Hematopoietic multipotent progenitor cell treated with erythropoietin and hydrocortisone succinate and interleukin-3 and kit ligand, for 15 days (in vitro differentiated cells): Measurements from ENCODE around the gene ARMH1.
"Not testable (repeated sequence)": the region's sequence is repeated elsewhere in the genome, so short reads cannot be mapped to it uniquely, and the experiment has no call there.

Source experiments
- DNase-seq: peaks from one replicate; pipeline ENCODE4 v3.0.0-alpha.2; 2015; ENCODE audit warnings: low spot score

Gene ARMH1

DNA sequence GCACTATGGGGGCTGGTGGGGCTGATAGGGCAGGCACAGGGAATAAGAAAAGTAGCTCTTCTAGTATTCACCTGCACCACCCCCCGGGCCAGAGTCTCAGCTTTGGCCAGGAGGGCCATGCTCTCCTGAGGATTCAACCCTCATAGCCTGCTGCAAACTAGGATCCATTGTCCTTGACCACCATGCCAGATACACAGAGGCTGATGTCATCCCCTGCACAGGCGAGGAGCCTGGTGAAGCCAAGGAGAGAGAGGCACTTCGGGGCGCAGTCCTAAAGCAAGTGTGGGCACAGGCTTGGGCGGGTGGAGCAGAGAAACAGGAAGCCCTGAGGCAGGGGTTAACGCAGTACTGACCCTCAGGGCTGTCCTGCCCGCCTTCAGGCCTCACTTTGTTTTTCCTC, 29.7 kb upstream of the ARMH1 start:
- DNase-seq, result no peak

- DNase-seq, result no peak
Observed at GRCh38 chr1:44645476-44646244, 28.9 kb upstream of the ARMH1 start.

GRCh38 chr1:44646261-44647110, 28.0 kb upstream of the ARMH1 start:
- DNase-seq, result no peak

DNA sequence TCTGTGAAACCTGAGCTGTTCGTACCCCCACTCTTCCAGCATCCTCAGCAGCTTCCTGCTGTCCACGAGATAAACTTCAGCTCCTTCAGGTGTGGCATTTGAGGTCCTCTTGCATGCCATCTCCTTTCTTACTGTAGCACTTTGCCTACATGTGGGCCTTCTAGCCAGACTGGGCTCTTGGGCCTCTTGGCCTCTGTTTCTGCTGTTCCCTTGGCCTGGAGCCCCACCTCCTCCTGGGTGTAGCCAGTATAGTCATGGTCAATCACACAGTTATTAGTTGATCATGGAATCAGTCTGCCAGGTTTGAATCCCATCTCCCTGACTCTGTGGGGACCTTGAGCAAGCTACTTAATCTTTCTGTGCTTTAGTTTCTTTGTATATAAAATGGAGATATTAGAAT, 26.6 kb upstream of the ARMH1 start:
- no peak for DNase-seq

DNA sequence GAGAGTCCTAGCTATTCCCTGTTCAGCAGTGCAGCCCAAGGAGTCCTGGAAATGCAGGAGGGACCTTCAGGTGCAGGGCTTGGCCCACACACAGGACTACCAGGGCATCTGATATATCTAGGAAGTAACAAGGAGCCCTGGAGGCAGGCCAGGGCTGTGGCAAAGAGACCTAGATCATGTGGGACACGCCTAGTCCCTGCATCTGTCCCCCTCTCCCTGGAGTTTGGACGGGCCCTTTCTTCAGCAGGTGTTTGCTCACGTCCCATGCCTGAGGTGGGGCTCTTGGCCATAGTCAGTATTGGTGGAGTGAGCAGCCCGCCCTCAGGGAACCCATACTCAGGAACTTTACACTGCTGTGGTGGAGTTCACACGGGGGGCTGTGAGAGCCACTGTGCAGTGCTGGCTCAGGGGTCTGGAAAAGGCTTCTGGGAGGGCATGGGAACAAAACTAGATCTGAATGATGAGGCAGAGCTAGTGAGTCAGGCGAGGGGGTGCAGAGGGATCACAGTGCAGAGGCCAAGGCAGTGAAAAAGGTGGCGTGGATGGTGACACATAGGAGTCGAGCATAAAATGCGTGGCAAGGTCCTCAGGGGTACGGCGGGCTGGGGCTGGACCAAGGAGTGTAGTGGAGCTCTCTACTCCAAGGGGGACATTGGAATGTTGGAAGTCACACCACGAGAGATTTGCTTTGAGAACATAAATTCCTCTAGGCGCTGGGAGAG, 25.8 kb upstream of the ARMH1 start:
- no peak for DNase-seq

DNA sequence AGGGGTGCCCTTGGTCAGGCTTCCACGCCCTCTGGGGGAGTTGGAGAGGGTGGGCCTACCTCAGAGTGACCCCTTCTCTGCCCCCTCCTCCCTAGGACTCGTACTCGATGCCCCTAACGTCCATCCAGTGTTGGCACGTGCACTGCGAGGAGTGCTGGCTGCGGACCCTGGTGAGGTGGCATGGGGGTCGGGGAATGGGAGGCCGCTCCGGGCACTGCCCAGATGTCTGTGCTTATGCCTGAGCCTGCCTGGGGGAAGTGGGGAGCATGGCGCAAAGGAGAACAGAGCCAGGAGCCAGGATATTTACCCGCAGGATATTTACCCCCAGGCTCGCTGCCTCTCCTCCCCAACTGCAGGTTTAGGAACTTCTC, 24.7 kb upstream of the ARMH1 start:
- no peak for DNase-seq

DNA sequence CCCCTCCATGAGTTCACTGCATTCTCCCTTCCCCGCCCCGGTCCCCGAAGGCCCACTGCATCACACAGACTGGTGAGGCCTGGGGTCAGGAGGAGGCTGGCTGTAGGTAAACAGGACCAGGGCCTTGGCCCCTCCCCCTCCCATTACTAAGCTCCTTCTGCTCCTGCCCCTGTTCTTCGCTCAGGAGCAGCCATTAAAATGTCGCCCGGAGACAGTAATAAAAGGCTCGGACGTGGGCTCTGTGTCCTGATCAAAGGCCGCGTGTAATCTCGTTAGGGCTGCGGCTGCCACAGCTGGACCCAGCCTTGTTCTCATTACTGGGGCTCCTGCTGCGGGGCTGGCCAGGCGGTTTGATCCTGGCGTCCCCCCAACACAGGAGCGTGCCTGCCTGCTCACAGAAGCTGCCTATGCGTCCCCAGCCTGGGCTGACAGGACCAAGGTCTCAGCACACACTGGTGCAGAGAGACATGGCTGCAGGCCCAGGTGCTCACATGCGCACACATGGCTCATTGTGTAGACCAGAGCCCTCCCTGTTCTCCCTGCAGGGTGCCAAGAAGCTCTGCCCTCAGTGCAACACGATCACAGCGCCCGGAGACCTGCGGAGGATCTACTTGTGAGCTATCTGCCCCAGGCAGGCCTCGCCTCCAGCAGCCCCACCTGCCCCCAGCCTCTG, 24.2 kb upstream of the ARMH1 start:
- DNase-seq, result no peak

DNA sequence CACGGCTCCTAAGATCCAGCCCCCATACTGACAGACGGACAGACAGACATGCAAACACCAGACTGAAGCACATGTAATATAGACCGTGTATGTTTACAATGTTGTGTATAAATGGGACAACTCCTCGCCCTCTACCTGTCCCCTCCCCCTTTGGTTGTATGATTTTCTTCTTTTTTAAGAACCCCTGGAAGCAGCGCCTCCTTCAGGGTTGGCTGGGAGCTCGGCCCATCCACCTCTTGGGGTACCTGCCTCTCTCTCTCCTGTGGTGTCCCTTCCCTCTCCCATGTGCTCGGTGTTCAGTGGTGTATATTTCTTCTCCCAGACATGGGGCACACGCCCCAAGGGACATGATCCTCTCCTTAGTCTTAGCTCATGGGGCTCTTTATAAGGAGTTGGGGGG, 23.4 kb upstream of the ARMH1 start:
- no peak for DNase-seq

GRCh38 chr1:44652445-44653106, 21.9 kb upstream of the ARMH1 start:
- peak; percentile 86 for DNase-seq

DNA sequence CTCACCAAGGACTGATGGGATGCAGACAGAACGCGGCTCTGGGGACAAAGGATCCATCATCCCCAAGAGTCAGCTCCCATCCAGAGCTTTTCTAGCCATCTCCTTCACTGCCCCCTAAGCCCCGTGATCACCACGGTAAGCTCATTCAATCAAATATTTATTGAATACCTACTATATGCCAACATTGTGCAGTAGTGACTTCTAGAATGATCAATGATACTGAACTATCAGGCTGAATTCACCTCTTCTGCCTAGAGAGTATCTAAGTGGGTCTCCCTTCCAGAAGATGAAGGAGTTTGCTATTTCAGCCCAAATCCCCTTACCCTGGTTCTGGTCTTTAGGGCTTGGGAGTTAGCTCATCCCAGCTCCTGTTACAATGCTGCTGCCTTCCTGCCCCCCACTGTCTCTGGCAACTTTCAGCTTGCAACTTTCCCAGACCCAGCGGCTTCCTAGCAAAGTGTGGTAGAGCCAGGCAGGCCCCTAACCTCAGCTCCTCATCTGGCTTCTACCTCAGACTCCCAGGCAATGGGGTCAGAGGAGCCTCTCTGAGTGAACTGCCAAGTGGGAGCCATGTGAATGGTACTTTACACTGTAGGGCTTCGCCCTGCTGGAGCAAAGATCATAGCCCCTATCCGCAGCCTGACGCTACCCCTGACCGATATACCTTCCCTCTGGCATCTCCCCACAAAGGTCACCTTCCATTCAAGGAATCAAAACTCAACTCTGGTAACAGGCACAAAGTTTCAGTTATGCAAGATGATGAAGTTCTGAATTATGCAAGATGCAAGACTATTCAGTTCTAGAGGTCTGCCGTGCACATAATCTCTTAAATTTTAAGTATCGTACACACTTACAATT, 21.2 kb upstream of the ARMH1 start:
- DNase-seq, result no peak

DNA sequence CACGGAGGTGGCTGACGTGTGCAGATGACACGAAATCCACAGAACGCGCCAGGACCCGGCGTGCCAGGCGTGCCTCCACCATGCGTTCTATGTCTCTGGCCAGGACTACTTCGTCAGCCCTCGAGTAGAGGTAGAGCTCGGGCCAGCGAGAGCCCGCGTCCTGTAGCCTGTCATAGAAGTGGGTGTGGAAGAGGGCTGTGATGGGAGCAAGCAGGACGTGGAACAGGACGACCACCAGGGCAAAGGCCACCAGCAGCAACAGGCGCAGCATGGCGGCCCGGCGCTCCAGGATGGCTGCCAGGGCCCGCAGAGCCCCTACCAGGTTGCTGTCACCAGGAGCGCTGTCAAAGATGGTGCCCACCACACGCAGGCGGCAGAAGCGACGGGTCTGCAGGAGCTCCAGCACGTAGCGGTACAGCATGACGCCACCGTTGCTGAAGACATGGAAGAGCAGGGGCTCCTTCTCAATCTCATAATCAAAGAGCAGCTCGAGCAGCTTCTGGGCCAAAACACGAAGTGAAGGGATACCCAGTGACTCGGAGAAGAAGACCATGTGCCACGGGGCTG, 19.8 kb upstream of the ARMH1 start:
- no peak for DNase-seq

GRCh38 chr1:44655609-44656008, 18.9 kb upstream of the ARMH1 start:
- DNase-seq, result peak; percentile 31

DNA sequence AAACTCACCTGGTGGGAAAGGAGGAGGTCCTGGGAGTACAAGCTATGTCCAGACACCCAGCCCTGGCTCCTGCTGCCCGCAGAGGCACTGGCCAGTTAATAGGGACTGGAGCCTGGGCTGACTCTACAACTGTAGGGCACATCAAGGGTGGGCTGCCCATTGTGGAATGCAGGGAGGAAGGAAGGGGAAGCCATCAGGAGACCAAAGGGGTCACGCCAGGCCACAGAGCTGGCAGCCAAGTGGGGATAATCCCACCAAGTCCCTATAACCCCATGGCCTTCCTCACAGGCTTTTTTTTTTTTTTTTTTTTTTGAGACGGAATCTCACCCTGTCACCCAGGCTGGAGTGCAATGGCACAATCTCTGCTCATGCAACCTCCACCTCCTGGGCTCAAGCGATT, 14.9 kb upstream of the ARMH1 start:
- DNase-seq, result no peak

DNA sequence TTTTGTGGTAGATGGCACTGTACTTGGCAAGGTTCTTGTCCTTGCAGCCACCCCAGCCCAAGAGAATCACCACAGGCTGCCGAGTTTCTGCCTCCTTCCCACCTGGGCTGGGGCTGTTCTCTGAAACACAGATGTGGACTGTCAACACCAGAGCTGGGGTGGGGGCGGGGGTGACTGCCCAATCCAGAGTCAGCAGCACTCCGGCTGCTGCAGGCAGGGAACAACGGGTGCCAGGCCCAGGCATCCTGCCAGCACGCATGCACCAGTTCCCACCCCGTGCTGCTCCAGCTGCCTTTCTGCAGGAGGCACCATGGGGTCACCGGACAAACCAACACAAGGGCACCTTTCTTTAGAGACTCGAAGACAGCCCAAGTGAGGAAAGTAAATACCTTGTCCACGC, 14.3 kb upstream of the ARMH1 start:
- no peak for DNase-seq

DNA sequence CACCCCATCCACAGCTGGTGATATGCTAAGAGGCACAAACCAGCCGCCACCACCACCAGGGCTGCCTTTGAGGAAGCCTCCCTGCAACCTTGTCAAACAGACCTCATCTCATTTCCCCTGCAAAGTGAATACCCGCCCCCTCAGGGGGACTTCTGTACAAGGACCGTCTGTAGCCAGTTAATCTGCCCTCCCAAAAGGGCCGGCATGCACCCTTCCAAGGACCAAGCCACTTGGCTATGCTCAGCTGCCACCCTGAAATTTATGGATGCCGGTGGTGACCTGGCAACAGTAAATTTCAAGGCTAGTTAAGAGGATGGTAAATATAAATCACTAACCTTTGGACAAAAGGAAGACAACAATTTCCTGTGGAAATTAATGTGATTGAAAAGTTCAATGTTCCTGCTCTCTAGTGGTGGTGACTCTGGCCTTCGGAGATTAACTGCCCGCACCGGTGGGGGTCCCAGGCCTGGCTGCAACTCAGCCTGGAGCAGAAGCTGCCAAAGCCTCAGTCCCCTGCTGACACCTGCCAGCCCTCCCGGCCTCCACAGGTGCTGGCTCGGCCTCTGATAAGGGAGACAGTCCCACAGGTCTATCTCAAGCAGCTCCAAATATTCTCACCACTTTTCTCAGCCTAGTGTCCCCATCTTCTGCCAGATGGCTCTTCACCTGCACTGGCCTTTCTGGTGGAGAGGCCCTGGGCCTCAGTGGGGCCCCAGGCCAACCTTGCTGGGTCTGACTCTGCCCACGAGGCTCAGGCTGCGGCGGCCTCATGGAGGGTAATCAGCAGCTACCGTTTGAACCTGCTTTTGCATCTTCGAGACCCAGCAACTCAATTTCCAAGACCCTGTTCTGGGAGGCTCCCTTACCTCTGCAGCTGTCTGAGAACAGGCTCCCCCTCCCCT, 12.5 kb upstream of the ARMH1 start:
- DNase-seq, result no peak

DNA sequence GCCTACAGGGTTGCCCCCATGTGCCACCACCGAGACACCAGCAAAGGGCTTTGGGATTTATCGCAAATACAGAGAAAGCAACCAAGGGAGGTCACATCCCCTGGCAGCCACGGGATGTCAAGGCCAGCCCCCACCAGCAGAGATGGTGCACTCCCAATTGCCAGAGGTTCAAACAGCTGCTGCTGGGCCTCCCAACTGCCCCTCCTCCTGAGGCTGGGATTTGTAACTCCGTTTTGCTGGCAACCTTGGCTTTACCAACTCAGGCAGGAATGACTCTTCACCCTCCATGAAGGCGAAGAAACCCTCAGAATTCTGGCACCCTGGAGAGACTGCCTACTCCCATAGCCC, 11.9 kb upstream of the ARMH1 start:
- DNase-seq, result no peak

- no peak for DNase-seq
Observed at GRCh38 chr1:44663417-44663816, 11.1 kb upstream of the ARMH1 start.

GRCh38 chr1:44664730-44665370, 9.7 kb upstream of the ARMH1 start:
- no peak for DNase-seq

- not testable (repeated sequence) for DNase-seq
Observed at GRCh38 chr1:44666719-44667118, 7.8 kb upstream of the ARMH1 start.
